IMR-90 (cell line): ENCODE data around the gene ISX. TPM values are rescaled to one million over a fixed set of nuclear protein-coding genes. Genes with fewer than 3 reads are reported as not detected.

ENCODE experiments used
- ATAC-seq: fragments of 200-7000 bp; cut with Tn5 transposase; 2 replicates; pipeline ENCODE4 v1.9.1; 2020; ENCODE audit warnings: low read depth, mild to moderate bottlenecking, moderate library complexity
- BruUV-seq: library from RNA; stranded (reverse); fragments of 400-500 nt; replicated peaks from 2 replicates; lab custom pipeline; 2021; lab: Mats Ljungman, UMichigan
- CTCF ChIA-PET: fragments of 300-600 bp; formaldehyde crosslinking; extraction: SDS; loops from one replicate; lab custom pipeline; 2021; ENCODE audit warnings: antibody characterized with exemption; lab: Yijun Ruan, JAX
- POLR2A ChIA-PET: fragments of 300-600 bp; sonication (Branson Sonifier 250); formaldehyde crosslinking; loops from one replicate; lab custom pipeline; 2022; ENCODE audit warnings: antibody characterized with exemption; ENCODE audit not compliant: unreplicated experiment; lab: Charles Lee
- DNase-seq: peaks from one replicate; pipeline ENCODE4 v3.0.0; 2013
- H2AFZ ChIP-seq: replicated peaks from 2 replicates; pipeline ENCODE3; 2013; ENCODE audit warnings: low read length, mild to moderate bottlenecking; ENCODE audit not compliant: poor library complexity
- H2AK5ac ChIP-seq: 2 replicates; pipeline ENCODE4 v1.6.1; 2013; ENCODE audit warnings: low read depth, low read length, inconsistent platforms
- H2AK9ac ChIP-seq: replicated peaks from 2 replicates; pipeline ENCODE3; 2013; ENCODE audit warnings: mild to moderate bottlenecking, low read depth, low read length, moderate library complexity; ENCODE audit not compliant: poor library complexity
- H2BK120ac ChIP-seq: 2 replicates; pipeline ENCODE4 v1.6.1; 2013; ENCODE audit warnings: low read depth, low read length, inconsistent platforms
- H2BK15ac ChIP-seq: 3 replicates; pipeline ENCODE4 v1.6.1; 2013; ENCODE audit warnings: low read depth, low read length, inconsistent platforms
- H2BK20ac ChIP-seq: 2 replicates; pipeline ENCODE4 v1.6.1; 2013; ENCODE audit warnings: low read depth, mild to moderate bottlenecking, inconsistent platforms, low read length, moderate library complexity
- H2BK5ac ChIP-seq: 2 replicates; pipeline ENCODE4 v1.6.1; 2013; ENCODE audit warnings: mild to moderate bottlenecking, low read depth, low read length, inconsistent platforms; ENCODE audit not compliant: poor library complexity, severe bottlenecking
- H3K14ac ChIP-seq: replicated peaks from 2 replicates; pipeline ENCODE4 v1.6.1; 2013; ENCODE audit warnings: low read depth, low read length, inconsistent platforms
- H3K18ac ChIP-seq: 2 replicates; pipeline ENCODE4 v1.6.1; 2013; ENCODE audit warnings: low read depth, low read length, control low read depth
- H3K23ac ChIP-seq: 2 replicates; pipeline ENCODE4 v1.6.1; 2013; ENCODE audit warnings: low read depth, low read length, inconsistent platforms
- H3K27ac ChIP-seq: 2 replicates; pipeline ENCODE4 v1.5.1; 2013; ENCODE audit warnings: mild to moderate bottlenecking, control low read depth, low read length; ENCODE audit not compliant: insufficient read depth
- H3K27me3 ChIP-seq: 2 replicates; pipeline ENCODE4 v1.6.1; 2013; ENCODE audit warnings: low read length; ENCODE audit not compliant: control insufficient read depth, insufficient read depth
- H3K36me3 ChIP-seq: 2 replicates; pipeline ENCODE4 v1.6.1; 2013; ENCODE audit warnings: low read length, mixed read lengths; ENCODE audit not compliant: control insufficient read depth, insufficient read depth
- H3K4ac ChIP-seq: 2 replicates; pipeline ENCODE4 v1.6.1; 2013; ENCODE audit warnings: low read depth, low read length, inconsistent platforms
- H3K4me1 ChIP-seq: 2 replicates; pipeline ENCODE4 v1.6.1; 2013; ENCODE audit warnings: low read length, mixed read lengths; ENCODE audit not compliant: control insufficient read depth, insufficient read depth
- H3K4me2 ChIP-seq: 2 replicates; pipeline ENCODE4 v1.6.1; 2013; ENCODE audit warnings: low read depth, mild to moderate bottlenecking, control low read depth, low read length, moderate library complexity
- H3K4me3 ChIP-seq: 2 replicates; pipeline ENCODE4 v1.5.1; 2013; ENCODE audit warnings: low read depth, mild to moderate bottlenecking, control low read depth, low read length, moderate library complexity; ENCODE audit not compliant: insufficient read depth
- H3K56ac ChIP-seq: 2 replicates; pipeline ENCODE4 v1.6.1; 2013; ENCODE audit warnings: low read length, inconsistent platforms; ENCODE audit not compliant: insufficient read depth; ENCODE audit errors: extremely low read depth
- H3K79me1 ChIP-seq, 2 experiments: 2 replicates each; pipeline ENCODE4 v1.6.1; 2013; ENCODE audit warnings: low read length in 2 of 2, inconsistent platforms in 1 of 2, low read depth in 1 of 2
- H3K9ac ChIP-seq: 2 replicates; pipeline ENCODE4 v1.6.1; 2013; ENCODE audit warnings: low read depth, low read length, control low read depth
- H3K9me1 ChIP-seq: 2 replicates; pipeline ENCODE4 v1.6.1; 2013; ENCODE audit warnings: low read length, inconsistent platforms; ENCODE audit not compliant: insufficient read depth
- H3K9me3 ChIP-seq: 2 replicates; pipeline ENCODE4 v1.6.1; 2013; ENCODE audit warnings: low read length; ENCODE audit not compliant: control insufficient read depth, insufficient read depth
- H4K20me1 ChIP-seq: 2 replicates; pipeline ENCODE4 v1.6.1; 2013; ENCODE audit warnings: low read length, inconsistent platforms; ENCODE audit not compliant: insufficient read depth
- H4K5ac ChIP-seq: 2 replicates; pipeline ENCODE4 v1.6.1; 2013; ENCODE audit warnings: mild to moderate bottlenecking, low read depth, low read length, control low read depth
- H4K8ac ChIP-seq, 2 experiments: 2 replicates each; pipeline ENCODE4 v1.6.1; 2013; ENCODE audit warnings: low read depth in 2 of 2, low read length in 2 of 2, control low read depth in 1 of 2, inconsistent platforms in 1 of 2
- H4K91ac ChIP-seq: 2 replicates; pipeline ENCODE4 v1.6.1; 2013; ENCODE audit warnings: low read depth, low read length, inconsistent platforms; ENCODE audit not compliant: insufficient read depth
- BHLHE40 ChIP-seq: fragments of 150-350 bp; IDR thresholded peaks from 2 replicates; pipeline ENCODE4 v1.6.1; 2016; ENCODE audit warnings: mild to moderate bottlenecking, low read depth, low read length
- CEBPB ChIP-seq: IDR thresholded peaks from 2 replicates; pipeline ENCODE4 v1.6.1; 2012; ENCODE audit warnings: low read depth, low read length, improper control_type of control experiment
- CHD1 ChIP-seq: IDR thresholded peaks from 2 replicates; pipeline ENCODE4 v1.6.1; 2012; ENCODE audit warnings: low read depth, low read length, improper control_type of control experiment
- CTCF ChIP-seq: conservative IDR thresholded peaks from 2 replicates; pipeline ENCODE4 v1.5.1; 2012; ENCODE audit warnings: mild to moderate bottlenecking, low read depth, low read length, improper control_type of control experiment
- FOS ChIP-seq: fragments of 150-350 bp; IDR thresholded peaks from 2 replicates; pipeline ENCODE4 v1.6.1; 2016; ENCODE audit warnings: low read depth, low read length
- MAFK ChIP-seq: IDR thresholded peaks from 2 replicates; pipeline ENCODE4 v1.6.1; 2012; ENCODE audit warnings: low read depth, low read length, improper control_type of control experiment
- MAZ ChIP-seq: IDR thresholded peaks from 2 replicates; pipeline ENCODE4 v1.6.1; 2012; ENCODE audit warnings: low read depth, mild to moderate bottlenecking, low read length, improper control_type of control experiment, moderate library complexity, borderline replicate concordance
- MXI1 ChIP-seq: IDR thresholded peaks from 2 replicates; pipeline ENCODE4 v1.6.1; 2012; ENCODE audit warnings: low read depth, mild to moderate bottlenecking, low read length, moderate library complexity, borderline replicate concordance
- NFE2L2 ChIP-seq: fragments of 150-350 bp; IDR thresholded peaks from 2 replicates; pipeline ENCODE4 v1.6.1; 2016; ENCODE audit warnings: low read depth, mild to moderate bottlenecking, low read length
- POLR2A ChIP-seq: IDR thresholded peaks from 2 replicates; pipeline ENCODE4 v1.6.1; 2012; ENCODE audit warnings: mild to moderate bottlenecking, low read depth, low read length
- RAD21 ChIP-seq: IDR thresholded peaks from 2 replicates; pipeline ENCODE4 v1.6.1; 2012; ENCODE audit warnings: low read length, improper control_type of control experiment
- RCOR1 ChIP-seq: IDR thresholded peaks from 2 replicates; pipeline ENCODE4 v1.6.1; 2012; ENCODE audit warnings: mild to moderate bottlenecking, low read length, improper control_type of control experiment; ENCODE audit not compliant: insufficient replicate concordance
- RFX5 ChIP-seq: IDR thresholded peaks from 2 replicates; pipeline ENCODE4 v1.8.0; 2012; ENCODE audit warnings: low read depth, mild to moderate bottlenecking, low read length, moderate library complexity
- SMC3 ChIP-seq: fragments of 150-350 bp; IDR thresholded peaks from 2 replicates; pipeline ENCODE4 v1.6.1; 2016; ENCODE audit warnings: low read depth, mild to moderate bottlenecking, antibody characterized with exemption, low read length, moderate library complexity
- USF2 ChIP-seq: fragments of 150-350 bp; IDR thresholded peaks from 2 replicates; pipeline ENCODE4 v1.6.1; 2017; ENCODE audit warnings: mild to moderate bottlenecking, antibody characterized with exemption, low read length, low read depth
- WGBS, 2 experiments: methylation state at CpG; one replicate each; pipeline versions ENCODE4 v1.1.5 to v1.1.7; 2013; ENCODE audit warnings: missing lambda C conversion rate in 2 of 2; ENCODE audit not compliant: insufficient read length in 1 of 2; ENCODE audit errors: extremely low coverage in 2 of 2; 5-methylcytosine and 5-hydroxymethylcytosine counted together
- dilution Hi-C: fragments of 300-500 bp; cut with HindIII; formaldehyde crosslinking; loops from one replicate; pipeline ENCODE4 v1.14.3; 2018; ENCODE audit warnings: low sequenced_read_pairs; ENCODE audit not compliant: unreplicated experiment
- in situ Hi-C: fragments of 300-500 bp; cut with MboI; formaldehyde crosslinking; loops from 3 replicates; pipeline ENCODE4 v1.14.3; 2019; ENCODE audit warnings: low sequenced_read_pairs, inconsistent platforms, mixed read lengths
- intact Hi-C: fragments of 100-400 bp; cut with micrococcal nuclease; formaldehyde crosslinking; loops from 2 replicates; pipeline ENCODE4 v1.10.0; 2022
- polyA plus RNA-seq, 3 experiments: library from polyadenylated mRNA; depleted of rRNA; stranded (reverse); fragments of >200 nt; gene quantifications; 2 replicates each; pipeline ENCODE4 v1.2.3, GENCODE V29; 2012; ENCODE audit warnings: low replicate concordance in 1 of 3
- total RNA-seq: library from RNA; depleted of rRNA; stranded (reverse); fragments of >200 nt; gene quantifications from 2 replicates; pipeline ENCODE4 v1.2.3, GENCODE V29; 2012
- TF ChIP-seq, protein P1 (sequence below): fragments of 150-350 bp; IDR thresholded peaks from 2 replicates; pipeline ENCODE4 v1.6.1; 2016; ENCODE audit warnings: low read depth, mild to moderate bottlenecking, low read length, moderate library complexity, borderline replicate concordance

Gene ISX
- total and polyA plus RNA-seq, 2 of the 4 experiments (the other 2 are of a cell fraction): not detected

GRCh38 chr22:35128637-35129036 is 62.7 kb downstream of the ISX start:
- ATAC-seq (no peak), DNase-seq (no peak)
- no peak overlapping the region for H3K18ac ChIP-seq
- WGBS, 2 experiments: no CpG with 5 or more reads among the region's 3 CpGs
- H3K4ac ChIP-seq: no peak overlapping the region
- H4K8ac ChIP-seq: no peak overlapping the region
- no peak overlapping the region for H3K9ac ChIP-seq
- no peaks in the 10 kb centered on the region for H4K20me1 ChIP-seq
- dilution Hi-C loops (no loop called here), intact Hi-C loops (no loop called here), in situ Hi-C loops (no loop called here)
- H3K4me1 ChIP-seq: no peaks in the 10 kb centered on the region
- no peak overlapping the region for H3K4me3 ChIP-seq
- H2BK15ac ChIP-seq: no peak overlapping the region
- no peak overlapping the region for H3K27ac ChIP-seq
- no peak overlapping the region for H3K23ac ChIP-seq
- no peaks in the 10 kb centered on the region for H3K36me3 ChIP-seq
- TF ChIP-seq CHD1 (no peak), CEBPB (no peak), SMC3 (no peak), USF2 (no peak), FOS (no peak), MXI1 (no peak), RCOR1 (no peak), BHLHE40 (no peak), MAZ (no peak), MAFK (no peak), RAD21 (no peak), CTCF (no peak), RFX5 (no peak), NFE2L2 (no peak), POLR2A (no peak)
- TF ChIP-seq, protein P1, sequence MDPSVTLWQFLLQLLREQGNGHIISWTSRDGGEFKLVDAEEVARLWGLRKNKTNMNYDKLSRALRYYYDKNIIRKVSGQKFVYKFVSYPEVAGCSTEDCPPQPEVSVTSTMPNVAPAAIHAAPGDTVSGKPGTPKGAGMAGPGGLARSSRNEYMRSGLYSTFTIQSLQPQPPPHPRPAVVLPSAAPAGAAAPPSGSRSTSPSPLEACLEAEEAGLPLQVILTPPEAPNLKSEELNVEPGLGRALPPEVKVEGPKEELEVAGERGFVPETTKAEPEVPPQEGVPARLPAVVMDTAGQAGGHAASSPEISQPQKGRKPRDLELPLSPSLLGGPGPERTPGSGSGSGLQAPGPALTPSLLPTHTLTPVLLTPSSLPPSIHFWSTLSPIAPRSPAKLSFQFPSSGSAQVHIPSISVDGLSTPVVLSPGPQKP: no peak
- no peaks in the 10 kb centered on the region for H3K9me3 ChIP-seq
- no peak overlapping the region for H2AK9ac ChIP-seq
- H3K56ac ChIP-seq: no peak overlapping the region
- no TSS peak for BruUV-seq
- no peaks in the 10 kb centered on the region for H3K79me1 ChIP-seq
- H3K9me1 ChIP-seq: no peaks in the 10 kb centered on the region
- no peak overlapping the region for H4K5ac ChIP-seq
- H2BK5ac ChIP-seq: no peak overlapping the region
- H3K27me3 ChIP-seq: no peaks in the 10 kb centered on the region
- POLR2A ChIA-PET: no interaction called here
- H2BK20ac ChIP-seq: no peak overlapping the region
- H3K14ac ChIP-seq: no peak overlapping the region
- H2BK120ac ChIP-seq: no peak overlapping the region
- no peak overlapping the region for H2AK5ac ChIP-seq
- CTCF ChIA-PET: no interaction called here
- H2AFZ ChIP-seq: no peak overlapping the region
- H4K91ac ChIP-seq: no peak overlapping the region
- H3K4me2 ChIP-seq: no peak overlapping the region
